Right lobe of liver (tissue), 4 donors: ENCODE results near the gene PPP4R4.

ENCODE experiments used
- POLR2A ChIP-seq: fragments of 450-650 bp; IDR thresholded peaks from one replicate; pipeline ENCODE4 v1.6.1; 2017; ENCODE audit warnings: antibody characterized with exemption, mild to moderate bottlenecking
- TF ChIP-seq, protein P1 (sequence below), 4 donors: fragments of 200-600 bp in 3 of 4; fragments of 450-650 bp in 1 of 4; IDR thresholded peaks; one replicate each; pipeline versions ENCODE4 v1.5.1 to v1.8.0; 2016 to 2022; ENCODE audit warnings: antibody characterized with exemption in 4 of 4, mild to moderate bottlenecking in 2 of 4
- donor health status: DM: no; HTN: no; CAD: no.
- donor health status: DM: no; HTN: no; CAD: no.
- donor health status: DM: no; HTN: yes; CAD: no.

GRCh38 chr14:94139421-94139820 lies 34.7 kb upstream of the PPP4R4 start:
- TF ChIP-seq, protein P1, sequence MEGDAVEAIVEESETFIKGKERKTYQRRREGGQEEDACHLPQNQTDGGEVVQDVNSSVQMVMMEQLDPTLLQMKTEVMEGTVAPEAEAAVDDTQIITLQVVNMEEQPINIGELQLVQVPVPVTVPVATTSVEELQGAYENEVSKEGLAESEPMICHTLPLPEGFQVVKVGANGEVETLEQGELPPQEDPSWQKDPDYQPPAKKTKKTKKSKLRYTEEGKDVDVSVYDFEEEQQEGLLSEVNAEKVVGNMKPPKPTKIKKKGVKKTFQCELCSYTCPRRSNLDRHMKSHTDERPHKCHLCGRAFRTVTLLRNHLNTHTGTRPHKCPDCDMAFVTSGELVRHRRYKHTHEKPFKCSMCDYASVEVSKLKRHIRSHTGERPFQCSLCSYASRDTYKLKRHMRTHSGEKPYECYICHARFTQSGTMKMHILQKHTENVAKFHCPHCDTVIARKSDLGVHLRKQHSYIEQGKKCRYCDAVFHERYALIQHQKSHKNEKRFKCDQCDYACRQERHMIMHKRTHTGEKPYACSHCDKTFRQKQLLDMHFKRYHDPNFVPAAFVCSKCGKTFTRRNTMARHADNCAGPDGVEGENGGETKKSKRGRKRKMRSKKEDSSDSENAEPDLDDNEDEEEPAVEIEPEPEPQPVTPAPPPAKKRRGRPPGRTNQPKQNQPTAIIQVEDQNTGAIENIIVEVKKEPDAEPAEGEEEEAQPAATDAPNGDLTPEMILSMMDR (IDR thresholded peaks at IDR 0.05), result no peak
- TF ChIP-seq POLR2A, result no peak
